Testis (tissue), 3 donors: ENCODE measurements around the gene VPS51. TPM values are rescaled to one million over a fixed set of nuclear protein-coding genes. Genes with fewer than 3 reads are reported as not detected.
"Not testable (repeated sequence)": the region's sequence is repeated elsewhere in the genome, so short reads cannot be mapped to it uniquely, and the experiment has no call there.

Experiments used
- DNase-seq: peaks from one replicate; pipeline ENCODE4 v3.0.0-alpha.2; 2019
- H3K27ac ChIP-seq, 2 donors: fragments of 200-600 bp; sonication (generic); one replicate each; pipeline ENCODE4 v1.5.1; 2019
- H3K27me3 ChIP-seq: fragments of 200-600 bp; sonication (generic); one replicate; pipeline ENCODE4 v1.5.1; 2019
- H3K36me3 ChIP-seq: fragments of 200-600 bp; sonication (generic); one replicate; pipeline ENCODE4 v1.5.1; 2017; ENCODE audit warnings: low read depth; ENCODE audit errors: missing control alignments
- H3K4me1 ChIP-seq: fragments of 200-600 bp; sonication (generic); one replicate; pipeline ENCODE4 v1.5.1; 2019
- H3K4me3 ChIP-seq, 2 donors: fragments of 200-600 bp; sonication (generic); one replicate each; pipeline ENCODE4 v1.5.1; 2017 to 2019
- H3K9me3 ChIP-seq: fragments of 200-600 bp; sonication (generic); one replicate; pipeline ENCODE4 v1.5.1; 2017
- CTCF ChIP-seq, 3 experiments: fragments of 450-650 bp in 2 of 3; fragments of 200-600 bp in 1 of 3; sonication (generic) in 1 of 3; IDR thresholded peaks; one replicate each; pipeline ENCODE4 v1.5.1; 2016 to 2019; ENCODE audit warnings: antibody characterized with exemption in 3 of 3, mild to moderate bottlenecking in 2 of 3, moderate library complexity in 1 of 3
- POLR2A ChIP-seq: fragments of 450-650 bp; IDR thresholded peaks from one replicate; pipeline ENCODE4 v1.6.1; 2017; ENCODE audit warnings: antibody characterized with exemption, mild to moderate bottlenecking, moderate library complexity
- WGBS, 2 donors: methylation state at CpG; one replicate each; pipeline ENCODE4 v1.1.5; 2018; 5-methylcytosine and 5-hydroxymethylcytosine counted together
- intact Hi-C: fragments of 100-400 bp; cut with DNase I; formaldehyde crosslinking; loops from one replicate; pipeline ENCODE4 v1.15.1; 2023; ENCODE audit warnings: low total_unique reads
- polyA plus RNA-seq: library from polyadenylated mRNA; stranded (reverse); fragments of 350-450 nt; fragmentation: Illumina TruSeq; extraction: RNeasy Lipid Tissue Mini Kit (QIAGEN cat#74804); gene quantifications from one replicate; pipeline ENCODE4 v1.2.3, GENCODE V29; 2014; ENCODE audit warnings: low read depth, low replicate concordance; ENCODE audit not compliant: insufficient read depth
- total RNA-seq, 2 donors: library from RNA; depleted of rRNA; stranded (reverse); fragments of >200 nt; gene quantifications; one replicate each; pipeline ENCODE4 v1.2.3, GENCODE V29; 2016

The VPS51 gene
- total and polyA plus RNA-seq, 3 donors from 2014 or later, result 91.1 to 252 (median 173) TPM

GRCh38 chr11:65117206-65118096, 21.4 kb downstream of the VPS51 start, which contains the start of gene ZNHIT2:
ZNHIT2 (minus strand) TSS chr11:65117701; CDS start chr11:65117653, 48 bp downstream.
- Histone ChIP-seq H3K9me3 (no peaks in the 10 kb centered on the region), H3K4me1 (peaks cover 22% of the 10 kb centered on the region), H3K36me3 (no peaks in the 10 kb centered on the region), H3K27ac (peak within 1 kb of the TSS; percentile 27 to 82), H3K27me3 (no peaks in the 10 kb centered on the region), H3K4me3 (peak within 1 kb of the TSS; percentile 81 to 84)
- intact Hi-C loops, result loop anchor here (10.0 kb wide), 1 partner anchor 103 kb away; the partner anchor contains the start of gene ARL2
- DNase-seq, result peak; percentile 100
- WGBS, 2 donors, result 0 to 2% methylated on average over 29 to 69 of the region's 89 CpGs
- peak; percentile 98 to 99 (median 99) for TF ChIP-seq CTCF (IDR thresholded peaks at IDR 0.05)
- no peak for TF ChIP-seq POLR2A

- no peaks in the 10 kb centered on the region for H3K36me3 ChIP-seq
- no peak for DNase-seq
- H3K27me3 ChIP-seq, result no peaks in the 10 kb centered on the region
- TF ChIP-seq POLR2A (no peak), CTCF (IDR thresholded peaks at IDR 0.05) (peak in 1 of 3 experiments; percentile 47)
- peak overlapping the region; percentile 2 to 50 for H3K27ac ChIP-seq
- no peaks in the 10 kb centered on the region for H3K9me3 ChIP-seq
- H3K4me1 ChIP-seq, result peaks cover 20% of the 10 kb centered on the region
- intact Hi-C loops, result loop anchor here (10.0 kb wide), 1 partner anchor 103 kb away; the partner anchor contains the start of gene ARL2
- peak overlapping the region in 1 of 2 donors; percentile 84 for H3K4me3 ChIP-seq
- WGBS, 2 donors, result 56 to 59% methylated on average over 18 of the region's 18 CpGs
These were observed 22.3 kb downstream of the VPS51 start for GRCh38 chr11:65118097-65118837.

GRCh38 chr11:65118891-65119669, 23.1 kb downstream of the VPS51 start:
- not testable (repeated sequence) for H3K27me3 ChIP-seq, H3K9me3 ChIP-seq, H3K27ac ChIP-seq, H3K4me3 ChIP-seq, H3K36me3 ChIP-seq, DNase-seq
- WGBS, 2 donors, result 88 to 90% methylated on average over 18 of the region's 18 CpGs
- peaks cover 20% of the 10 kb centered on the region for H3K4me1 ChIP-seq
- intact Hi-C loops, result loop anchor here (10.0 kb wide), 1 partner anchor 104 kb away; the partner anchor contains the start of gene ARL2

- H3K27ac ChIP-seq, result no peak overlapping the region
These were observed 23.6 kb downstream of the VPS51 start for GRCh38 chr11:65119670-65119995.

More at GRCh38 chr11:65119670-65119995, 23.6 kb downstream of the VPS51 start:
- peaks cover 20% of the 10 kb centered on the region for H3K4me1 ChIP-seq
- H3K4me3 ChIP-seq, result no peak overlapping the region
- intact Hi-C loops, result loop anchor here (10.0 kb wide), 1 partner anchor 105 kb away; the partner anchor contains the start of gene ARL2
- H3K36me3 ChIP-seq, result no peaks in the 10 kb centered on the region
- H3K9me3 ChIP-seq, result no peaks in the 10 kb centered on the region
- DNase-seq, result no peak
- no peak for TF ChIP-seq POLR2A
- TF ChIP-seq CTCF (IDR thresholded peaks at IDR 0.05), result no peak
- H3K27me3 ChIP-seq, result no peaks in the 10 kb centered on the region
